HG03469 (cell line): ENCODE measurements around the gene CXCL5.

Experiments
- ATAC-seq: cut with Tn5 transposase; IDR thresholded peaks from one replicate; pipeline ENCODE4 v1.9.1; 2021; ENCODE audit warnings: mild to moderate bottlenecking, moderate library complexity, moderate number of reproducible peaks; ENCODE audit not compliant: unreplicated experiment

CXCL5 gene

GRCh38 chr4:73998040-73999011, at the start of gene CXCL5:
TSS of gene CXCL5 (minus strand) at chr4:73998677. CDS start at chr4:73998581, 96 bp downstream.
- no peak for ATAC-seq

DNA sequence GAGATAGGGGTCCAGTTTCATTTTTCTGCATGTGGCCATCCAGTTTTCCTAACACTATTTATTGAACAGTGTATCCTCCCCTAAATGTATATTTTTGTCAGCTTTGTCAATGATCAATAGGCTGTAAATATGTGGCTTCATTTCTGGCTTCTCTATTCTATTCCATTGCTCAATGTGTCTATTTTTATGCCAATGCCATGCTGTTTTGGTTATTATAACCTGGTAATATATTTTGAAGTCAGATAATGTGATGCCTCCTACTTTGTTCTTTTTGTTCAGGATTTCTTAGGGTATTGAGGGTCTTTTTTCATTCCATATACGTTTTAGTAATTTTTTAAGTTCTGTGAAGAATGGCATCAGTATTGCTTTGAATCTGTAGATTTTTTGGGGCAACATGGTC, 48.7 kb upstream of the CXCL5 start:
- ATAC-seq, result no peak

- no peak for ATAC-seq
Observed at GRCh38 chr4:74045772-74046171, 47.3 kb upstream of the CXCL5 start.

GRCh38 chr4:74045247-74045646, 46.8 kb upstream of the CXCL5 start:
- no peak for ATAC-seq

GRCh38 chr4:74044677-74045076, 46.2 kb upstream of the CXCL5 start:
- ATAC-seq, result no peak

DNA sequence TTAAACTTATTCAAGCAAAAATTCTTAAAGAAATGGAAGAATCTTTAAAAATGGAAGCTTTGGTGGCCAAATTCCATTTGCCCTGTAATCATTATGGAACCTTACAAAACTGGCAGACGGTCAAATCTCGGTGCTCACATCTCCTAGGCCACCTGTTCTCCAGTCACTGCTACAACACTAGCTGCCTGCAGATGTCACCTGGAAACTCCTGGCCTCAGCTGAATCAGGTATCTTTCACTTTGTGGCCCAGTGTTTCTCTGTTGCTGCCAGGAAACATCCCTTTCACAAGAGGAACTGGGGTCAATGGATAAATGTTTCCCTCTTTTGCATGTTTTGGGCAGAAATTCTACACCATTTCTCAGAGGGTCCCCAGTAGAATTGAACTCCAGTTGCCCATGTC, 44.2 kb upstream of the CXCL5 start:
- ATAC-seq, result no peak

DNA sequence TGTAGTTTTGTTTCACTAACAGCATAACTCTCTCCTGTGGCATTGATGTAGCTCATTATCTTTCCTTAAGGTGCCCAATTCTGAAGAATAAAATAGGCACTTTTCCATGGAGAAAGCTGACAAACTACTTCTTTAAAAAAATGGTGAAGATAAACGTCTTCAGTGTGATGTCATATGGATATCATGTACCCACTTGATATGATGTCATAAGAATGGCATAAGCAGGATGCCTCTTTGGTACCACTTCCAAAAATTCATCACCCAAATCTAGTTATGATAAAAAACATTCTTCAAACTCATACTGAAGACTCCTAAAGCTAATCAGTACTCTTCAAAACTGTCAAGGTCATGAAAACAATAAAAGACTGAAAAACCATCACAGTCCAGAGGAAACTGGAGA, 42.9 kb upstream of the CXCL5 start:
- no peak for ATAC-seq

GRCh38 chr4:74039315-74039763, 40.9 kb upstream of the CXCL5 start:
- no peak for ATAC-seq

GRCh38 chr4:74038425-74039314, 40.2 kb upstream of the CXCL5 start, which contains the start of gene CXCL3:
TSS of gene CXCL3 (minus strand) at chr4:74038689. CDS start at chr4:74038611, 78 bp downstream.
- no peak for ATAC-seq

DNA sequence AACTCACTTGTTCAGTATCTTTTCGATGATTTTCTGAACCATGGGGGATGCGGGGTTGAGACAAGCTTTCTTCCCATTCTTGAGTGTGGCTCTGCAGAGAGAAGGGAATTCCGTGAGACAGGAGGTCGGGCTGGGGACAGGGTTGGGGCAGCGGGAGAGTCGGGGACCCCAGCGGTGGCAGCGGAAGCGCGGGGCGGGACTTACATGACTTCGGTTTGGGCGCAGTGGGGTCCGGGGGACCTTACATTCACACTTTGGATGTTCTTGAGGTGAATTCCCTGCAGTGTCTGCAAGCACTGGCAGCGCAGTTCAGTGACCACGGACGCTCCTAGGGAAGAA, 39.6 kb upstream of the CXCL5 start:
- ATAC-seq, result no peak

DNA sequence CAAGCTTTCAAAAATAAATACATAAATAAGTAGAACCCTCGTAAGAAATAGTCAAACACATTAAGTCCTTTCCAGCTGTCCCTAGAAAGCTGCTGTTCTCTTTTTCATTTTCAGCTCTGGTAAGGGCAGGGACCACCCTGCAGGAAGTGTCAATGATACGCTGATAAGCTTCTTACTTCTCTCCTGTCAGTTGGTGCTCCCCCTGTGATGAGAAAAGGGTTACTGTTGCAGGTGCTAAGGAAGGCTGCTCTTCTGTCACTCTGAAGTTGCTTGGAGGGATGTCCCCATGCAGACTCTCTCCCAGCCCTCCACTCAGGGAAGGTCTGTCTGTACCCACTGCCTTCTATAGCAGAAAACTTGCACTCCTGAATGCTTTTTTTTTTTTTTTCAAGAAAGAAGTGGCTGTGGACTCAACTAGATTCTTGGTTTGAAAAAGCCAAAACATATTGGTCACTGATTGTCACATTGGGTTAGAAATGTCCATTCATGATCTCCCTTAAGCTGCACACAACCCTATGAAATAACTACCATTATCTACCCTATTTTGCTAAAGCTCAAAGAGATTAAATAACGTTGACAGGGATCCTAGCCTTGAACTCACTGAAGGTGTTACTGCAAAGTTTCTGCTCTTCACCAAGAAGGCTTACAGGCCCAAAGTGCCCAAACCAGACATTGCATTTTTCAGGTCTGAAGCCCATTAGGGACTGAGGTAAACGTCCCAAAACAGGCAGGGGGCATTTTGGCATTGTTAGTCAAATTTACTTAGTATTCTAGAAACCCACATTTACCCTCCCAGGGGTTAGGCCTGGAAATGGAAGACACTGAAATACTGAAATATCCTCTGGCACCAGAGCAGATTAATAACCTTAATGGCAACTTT, 38.8 kb upstream of the CXCL5 start:
- no peak for ATAC-seq

DNA sequence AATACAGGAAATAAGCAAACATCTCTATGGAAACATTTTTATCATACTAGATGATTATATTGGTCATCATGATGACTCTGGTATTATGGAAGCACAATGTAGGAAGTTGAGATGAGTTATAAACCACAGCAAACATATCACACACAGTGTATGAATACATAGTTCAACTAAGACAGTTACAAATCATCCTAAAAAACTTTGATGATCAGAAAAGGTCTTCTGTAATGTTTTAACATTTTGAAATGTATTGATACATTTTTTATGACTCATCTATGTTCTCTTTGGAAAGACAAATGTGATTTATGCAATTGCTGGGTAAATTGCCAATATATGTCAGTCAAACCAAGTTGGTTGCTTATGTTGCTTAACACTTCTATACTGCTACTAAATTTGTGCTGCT, 35.3 kb upstream of the CXCL5 start:
- ATAC-seq, result no peak

DNA sequence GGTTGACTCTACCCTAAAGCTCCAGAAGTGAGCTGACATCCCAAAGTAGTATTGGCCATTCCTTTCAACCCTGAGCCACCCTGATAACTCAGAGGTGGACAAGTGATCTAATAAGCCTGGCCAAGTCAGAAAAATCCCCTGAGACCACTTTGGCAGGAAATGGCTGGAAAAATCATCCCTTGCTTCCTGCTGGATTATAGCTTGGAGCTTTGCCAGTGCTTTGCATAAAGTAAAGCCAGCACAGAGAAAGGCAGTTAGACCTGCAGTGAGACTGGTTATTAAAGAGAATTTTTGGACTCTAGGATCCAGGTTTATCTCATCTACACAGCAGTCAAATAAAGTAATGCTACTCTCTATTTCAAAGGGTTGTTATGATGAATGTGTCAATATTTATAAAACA, 33.6 kb upstream of the CXCL5 start:
- ATAC-seq, result no peak

DNA sequence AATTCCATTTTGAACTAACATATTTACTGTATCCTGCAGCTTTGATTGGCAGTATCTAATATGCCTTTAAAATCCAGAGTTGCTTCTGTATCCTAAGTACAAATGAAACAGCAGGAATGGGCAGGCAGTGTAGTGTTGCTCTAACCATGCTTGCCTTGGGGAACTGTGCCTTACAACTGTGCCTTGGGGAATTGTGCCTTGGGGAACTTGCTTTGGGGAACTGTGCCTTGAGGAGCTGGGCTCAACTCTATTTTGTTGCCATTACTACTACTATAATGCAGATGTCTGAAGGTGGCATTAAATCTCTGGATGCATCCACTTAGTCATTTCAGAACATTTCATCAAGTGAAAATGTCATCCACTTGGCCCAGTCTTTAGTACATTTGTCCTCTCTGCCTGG, 33.1 kb upstream of the CXCL5 start:
- no peak for ATAC-seq

- ATAC-seq, result no peak
Observed at GRCh38 chr4:74030285-74030684, 31.8 kb upstream of the CXCL5 start.

DNA sequence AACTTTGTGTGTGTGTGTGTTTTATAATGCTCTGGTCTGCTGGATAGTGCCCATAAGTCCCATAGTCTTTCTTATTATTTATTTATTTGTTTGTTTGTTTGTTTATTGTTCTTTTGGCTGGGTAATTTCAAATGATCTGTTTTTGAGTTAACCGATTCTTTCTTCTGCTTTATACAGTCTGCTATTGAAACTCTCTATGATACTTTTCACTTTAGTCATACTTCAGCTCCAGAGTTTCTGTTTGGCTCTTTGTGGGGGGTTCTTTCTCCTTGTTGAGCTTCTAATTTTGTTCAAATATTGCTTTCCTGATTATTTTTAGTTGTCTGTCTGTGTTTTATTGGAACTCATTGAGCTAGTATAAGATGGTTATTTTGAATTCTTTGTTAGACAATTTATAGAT, 30.0 kb upstream of the CXCL5 start:
- ATAC-seq, result no peak

GRCh38 chr4:74023709-74024108, 25.2 kb upstream of the CXCL5 start:
- no peak for ATAC-seq

DNA sequence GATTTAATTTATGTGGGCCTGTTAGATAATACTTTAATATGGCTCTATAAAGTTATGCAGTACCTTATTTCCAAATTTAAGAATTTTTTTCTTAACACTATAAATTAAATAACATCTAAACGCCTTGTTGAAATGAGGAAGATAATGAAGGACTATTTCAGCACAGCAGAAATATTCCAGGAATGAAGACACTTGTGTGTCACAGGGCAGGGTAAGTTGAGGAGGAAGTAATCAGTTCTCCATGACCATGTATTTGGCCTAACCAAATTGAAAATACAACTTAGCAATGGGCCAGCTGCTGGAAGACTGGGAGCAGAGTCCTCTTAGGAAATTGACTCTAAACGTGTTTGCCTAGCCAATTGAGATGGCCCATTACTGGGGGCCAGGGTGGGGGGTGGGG, 23.1 kb upstream of the CXCL5 start:
- ATAC-seq, result no peak

DNA sequence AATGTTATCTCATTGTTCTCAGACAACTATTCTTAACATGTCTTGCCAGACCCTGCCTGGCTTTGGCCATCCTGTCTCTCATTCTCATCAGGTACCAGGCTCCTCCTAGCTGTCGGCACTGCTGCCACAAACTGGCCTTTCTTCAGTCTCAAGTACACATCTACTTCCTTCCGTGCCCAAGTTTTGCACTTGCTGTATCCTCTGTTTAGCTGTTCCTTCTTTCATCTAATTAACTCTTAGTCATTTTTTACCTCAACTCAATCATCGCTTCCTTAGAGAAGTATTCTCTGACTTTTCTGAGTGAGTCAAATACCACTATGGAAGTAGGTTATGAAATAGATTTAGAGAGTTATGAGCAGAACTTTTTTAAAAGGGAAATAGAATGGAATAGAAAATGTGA, 20.3 kb upstream of the CXCL5 start:
- no peak for ATAC-seq

GRCh38 chr4:74018116-74018515, 19.6 kb upstream of the CXCL5 start:
- ATAC-seq, result no peak

- ATAC-seq, result no peak
Observed at GRCh38 chr4:74016068-74016467, 17.6 kb upstream of the CXCL5 start.
